SH-SY5Y (cell line): Measurements from ENCODE around the gene ASB10.

Experiments
- GATA2 ChIP-seq: IDR thresholded peaks from 2 replicates; pipeline ENCODE4 v1.6.1; 2011; ENCODE audit warnings: mild to moderate bottlenecking, low read depth, low read length
- GATA3 ChIP-seq: IDR thresholded peaks from 2 replicates; pipeline ENCODE4 v1.6.1; 2011; ENCODE audit warnings: low read depth, mild to moderate bottlenecking, low read length, moderate library complexity

DNA sequence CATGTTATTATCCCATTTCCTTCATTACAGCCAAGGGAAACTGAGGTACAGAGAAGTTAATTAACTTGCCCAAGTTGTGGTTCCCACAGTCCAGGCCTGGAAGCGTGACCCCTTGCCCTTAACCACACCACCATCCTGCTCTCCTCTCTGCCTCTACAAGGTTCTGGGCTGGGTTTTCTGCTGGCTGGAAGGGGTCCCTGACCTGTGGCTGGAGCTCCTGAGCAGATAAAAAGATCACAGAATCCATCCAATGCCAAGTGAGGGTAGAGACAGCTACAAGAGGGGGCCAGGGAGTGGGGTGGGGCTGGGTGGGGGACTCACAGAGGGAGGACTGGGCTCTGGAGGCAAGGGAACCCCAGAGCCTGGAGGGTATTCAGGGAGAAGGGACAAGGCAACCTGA lies 9.7 kb downstream of the ASB10 start:
- TF ChIP-seq GATA2 (no peak), GATA3 (no peak)
